Ishikawa (cell line): Measurements from ENCODE around the gene ELMO1.

Source experiments
- CREB1 ChIP-seq: IDR thresholded peaks from 2 replicates; pipeline ENCODE4 v1.6.1; 2012; ENCODE audit warnings: low read depth
- EP300 ChIP-seq: IDR thresholded peaks from 2 replicates; pipeline ENCODE4 v1.6.1; 2012; ENCODE audit warnings: borderline replicate concordance
- FOXM1 ChIP-seq: IDR thresholded peaks from 2 replicates; pipeline ENCODE4 v1.6.1; 2012; ENCODE audit warnings: low read depth, borderline replicate concordance
- MAX ChIP-seq: IDR thresholded peaks from 2 replicates; pipeline ENCODE4 v1.6.1; 2012
- NFIC ChIP-seq: IDR thresholded peaks from 2 replicates; pipeline ENCODE4 v1.6.1; 2012
- REST ChIP-seq: IDR thresholded peaks from 2 replicates; pipeline ENCODE4 v1.6.1; 2012; ENCODE audit warnings: low read depth, mild to moderate bottlenecking
- TAF1 ChIP-seq: IDR thresholded peaks from 2 replicates; pipeline ENCODE4 v1.6.1; 2012; ENCODE audit warnings: low read depth, mild to moderate bottlenecking
- TCF12 ChIP-seq: IDR thresholded peaks from 2 replicates; pipeline ENCODE4 v1.6.1; 2012; ENCODE audit warnings: low read depth
- YY1 ChIP-seq: IDR thresholded peaks from 2 replicates; pipeline ENCODE4 v1.6.1; 2012; ENCODE audit warnings: low read depth

- no peak for TF ChIP-seq TAF1
- no peak for TF ChIP-seq EP300
- no peak for TF ChIP-seq NFIC
- TF ChIP-seq REST, result no peak
- TF ChIP-seq CREB1, result no peak
- TF ChIP-seq YY1, result no peak
- TF ChIP-seq FOXM1, result no peak
- TF ChIP-seq MAX, result no peak
- TF ChIP-seq TCF12, result no peak
These were observed 340.0 kb downstream of the ELMO1 start for GRCh38 chr7:37108615-37109014.
